G401 (cell line): Measurements from ENCODE around the gene OSM. TPM values are rescaled to one million over a fixed set of nuclear protein-coding genes. Genes with fewer than 3 reads are reported as not detected.

Experiments used
- DNase-seq: peaks from one replicate; pipeline ENCODE4 v3.0.0-alpha.2; 2015; ENCODE audit warnings: low spot score
- in situ Hi-C: cut with HindIII; loops from 2 replicates; pipeline ENCODE4 v1.10.0; 2016; ENCODE audit warnings: low sequenced_read_pairs, mixed read lengths
- total RNA-seq: library from RNA; depleted of rRNA; stranded (reverse); fragments of >200 nt; shearing (Covaris generic); gene quantifications from 2 replicates; pipeline ENCODE4 v1.2.3, GENCODE V29; 2014; rRNA removed

Gene OSM
- total RNA-seq: not detected in 2 replicates

GRCh38 chr22:30266445-30267381, at the start of gene OSM:
Gene OSM (minus strand): TSS chr22:30266851. CDS start chr22:30266799, 52 bp downstream.
- no peak for DNase-seq
- in situ Hi-C loops: no loop called here

- DNase-seq: no peak
- in situ Hi-C loops: no loop called here
These were observed 49.4 kb upstream of the OSM start for GRCh38 chr22:30315962-30316576.

- DNase-seq: no peak
- in situ Hi-C loops: no loop called here
These were observed 48.3 kb upstream of the OSM start for GRCh38 chr22:30314915-30315314.

- in situ Hi-C loops: no loop called here
These were observed 47.1 kb upstream of the OSM start for GRCh38 chr22:30313527-30314363.

GRCh38 chr22:30312053-30312452, 45.4 kb upstream of the OSM start:
- in situ Hi-C loops: no loop called here

More at GRCh38 chr22:30313527-30314363, 47.1 kb upstream of the OSM start:
- DNase-seq: no peak

GRCh38 chr22:30310881-30311771, 44.5 kb upstream of the OSM start:
- in situ Hi-C loops: no loop called here
- DNase-seq: peak; percentile 29

More at GRCh38 chr22:30312053-30312452, 45.4 kb upstream of the OSM start:
- DNase-seq: no peak

GRCh38 chr22:30309951-30310741, 43.5 kb upstream of the OSM start:
- DNase-seq: no peak
- in situ Hi-C loops: no loop called here

GRCh38 chr22:30308518-30309230, 42.0 kb upstream of the OSM start:
- no peak for DNase-seq
- in situ Hi-C loops: no loop called here

- in situ Hi-C loops: no loop called here
- no peak for DNase-seq
These were observed 41.4 kb upstream of the OSM start for GRCh38 chr22:30308093-30308492.

GRCh38 chr22:30307041-30307574, 40.5 kb upstream of the OSM start:
- DNase-seq: no peak
- in situ Hi-C loops: no loop called here

GRCh38 chr22:30306627-30307011, 40.0 kb upstream of the OSM start:
- in situ Hi-C loops: no loop called here
- DNase-seq: no peak

- in situ Hi-C loops: no loop called here
- DNase-seq: no peak
These were observed 39.4 kb upstream of the OSM start for GRCh38 chr22:30305906-30306626.

- in situ Hi-C loops: no loop called here
- DNase-seq: peak; percentile 32
These were observed 38.9 kb upstream of the OSM start for GRCh38 chr22:30305519-30305905.

GRCh38 chr22:30304495-30305244, 38.0 kb upstream of the OSM start:
- peak; percentile 68 for DNase-seq
- in situ Hi-C loops: no loop called here

- no peak for DNase-seq
- in situ Hi-C loops: no loop called here
These were observed 36.1 kb upstream of the OSM start for GRCh38 chr22:30302810-30303138.
